DMS153 treated with DMSO at 0.1 percent for 48 hours (cell line): ENCODE results near the gene SSBP3.

Experiments
- DNase-seq: peaks from one replicate; lab custom pipeline; 2025; ENCODE audit not compliant: unreplicated experiment; lab: John Stamatoyannopoulos, UW

The SSBP3 gene

DNA sequence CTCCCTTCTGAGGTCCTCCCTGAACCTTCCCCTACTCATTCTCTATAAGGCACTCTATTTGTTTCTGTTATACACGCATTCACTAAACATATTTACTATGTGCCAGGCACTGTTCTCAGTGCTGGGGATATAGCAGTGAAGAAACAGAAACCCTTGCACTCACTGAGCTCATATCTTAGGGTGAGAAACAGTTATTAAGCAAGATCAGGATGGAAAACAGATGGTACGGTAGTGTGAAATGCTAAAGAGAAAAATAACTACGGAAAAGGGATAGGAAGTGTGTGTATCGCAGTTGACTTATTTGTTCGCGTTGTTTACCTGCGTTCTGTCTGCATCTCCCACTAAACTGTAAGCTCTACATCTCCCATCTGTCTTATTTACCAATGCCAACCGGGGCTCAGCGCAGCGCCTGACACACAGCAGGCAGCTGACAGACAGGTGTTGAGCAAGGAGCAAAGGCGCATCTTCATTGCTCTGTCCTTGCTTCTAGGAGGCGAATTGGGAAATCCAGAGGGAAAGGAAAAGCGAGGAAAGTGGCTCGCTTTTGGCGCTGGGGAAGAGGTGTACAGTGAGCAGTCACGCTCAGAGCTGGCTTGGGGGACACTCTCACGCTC, 206.9 kb downstream of the SSBP3 start:
- DNase-seq: no peak

DNA sequence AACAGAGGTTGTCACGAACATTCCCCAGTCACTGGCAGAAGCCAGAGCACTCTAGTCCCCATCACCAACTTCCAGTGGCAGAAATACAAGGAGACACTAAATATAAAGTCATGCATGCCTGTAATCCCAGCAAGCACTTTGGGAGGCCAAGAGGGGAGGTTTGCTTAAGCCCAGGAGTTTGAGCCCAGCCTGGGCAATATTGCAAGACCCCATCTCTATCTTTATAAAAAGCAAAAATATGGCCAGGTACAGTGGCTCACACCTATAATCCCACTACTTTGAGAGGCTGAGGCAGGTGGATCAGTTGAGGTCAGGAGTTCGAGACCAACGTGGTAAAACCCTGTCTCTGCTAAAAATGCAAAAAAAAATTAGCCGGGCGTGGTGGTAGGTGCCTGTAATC, 212.7 kb downstream of the SSBP3 start:
- no peak for DNase-seq

DNA sequence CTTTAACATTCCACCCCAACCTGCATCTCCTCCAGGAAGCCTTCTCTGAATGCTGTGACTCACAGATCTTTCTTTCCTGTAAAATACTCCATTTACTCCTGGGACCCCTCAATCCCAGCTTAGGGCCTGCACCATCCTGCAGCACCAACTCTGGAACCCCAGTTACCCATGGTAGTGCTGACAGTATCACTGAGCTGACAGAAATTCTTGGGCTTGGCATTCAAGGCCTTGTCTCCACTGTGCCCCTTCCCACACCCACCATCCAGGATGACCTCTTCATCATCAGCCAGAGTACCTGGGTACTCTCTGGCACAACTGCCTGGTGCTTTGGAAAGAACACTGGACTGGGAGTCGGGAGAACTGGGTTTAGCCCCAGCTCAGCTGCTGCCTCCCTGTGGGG, 214.7 kb downstream of the SSBP3 start:
- no peak for DNase-seq

DNA sequence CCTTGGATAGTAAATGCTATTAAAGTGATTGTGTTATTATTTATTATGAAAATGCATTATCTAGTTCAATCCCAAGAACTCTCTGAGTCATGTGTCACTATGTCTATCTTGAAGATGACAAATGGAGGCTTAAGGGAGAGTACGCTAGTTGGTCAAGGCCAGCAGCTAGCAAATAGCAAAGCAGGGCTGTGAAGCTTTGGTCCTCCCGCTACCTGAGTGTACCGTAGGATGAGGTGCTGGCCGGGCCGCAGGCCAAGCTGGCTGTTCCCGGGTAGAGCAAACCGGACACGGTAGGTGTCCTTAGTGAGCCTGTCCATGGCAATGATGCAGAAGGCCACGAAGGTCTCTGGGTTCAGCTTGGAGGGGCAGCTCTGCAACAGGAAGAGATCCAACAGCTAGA, 215.7 kb downstream of the SSBP3 start:
- no peak for DNase-seq

DNA sequence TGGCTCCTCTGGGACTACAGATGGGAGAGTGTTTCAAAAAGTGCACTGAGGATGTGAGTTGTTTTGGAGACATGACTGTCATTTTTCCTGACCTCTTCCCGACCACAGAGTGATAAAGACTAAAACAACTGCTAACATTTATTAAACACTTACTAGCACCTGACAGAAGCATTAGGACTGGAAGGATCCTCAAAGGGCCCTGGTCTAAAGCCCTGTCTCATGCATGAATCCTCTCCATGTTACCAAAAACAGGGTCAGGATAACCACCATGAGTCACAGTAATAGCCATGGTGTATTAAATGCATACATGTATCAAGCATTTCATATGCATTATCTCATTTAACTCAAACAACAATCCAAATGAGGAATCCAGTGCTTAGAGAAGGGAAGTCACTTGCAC, 217.9 kb downstream of the SSBP3 start:
- DNase-seq: no peak

DNA sequence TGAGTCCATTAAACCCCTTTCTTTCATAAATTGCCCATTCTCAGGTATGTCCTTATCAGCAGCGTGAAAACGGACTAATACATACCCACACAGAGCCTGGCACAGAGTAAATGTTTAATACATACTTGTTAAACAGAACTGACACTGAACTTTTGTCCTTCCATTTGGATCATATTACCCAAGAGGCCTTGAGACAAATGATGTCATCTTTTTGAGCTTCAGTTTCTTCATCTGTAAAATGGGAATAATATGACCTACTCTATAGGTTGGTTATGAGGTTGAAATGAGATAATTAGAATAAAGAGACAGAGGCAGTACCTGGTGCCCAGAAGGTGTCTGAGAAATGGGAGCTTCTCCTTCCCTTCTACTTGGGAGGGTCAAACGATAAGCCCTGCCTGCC, 220.1 kb downstream of the SSBP3 start:
- no peak for DNase-seq

DNA sequence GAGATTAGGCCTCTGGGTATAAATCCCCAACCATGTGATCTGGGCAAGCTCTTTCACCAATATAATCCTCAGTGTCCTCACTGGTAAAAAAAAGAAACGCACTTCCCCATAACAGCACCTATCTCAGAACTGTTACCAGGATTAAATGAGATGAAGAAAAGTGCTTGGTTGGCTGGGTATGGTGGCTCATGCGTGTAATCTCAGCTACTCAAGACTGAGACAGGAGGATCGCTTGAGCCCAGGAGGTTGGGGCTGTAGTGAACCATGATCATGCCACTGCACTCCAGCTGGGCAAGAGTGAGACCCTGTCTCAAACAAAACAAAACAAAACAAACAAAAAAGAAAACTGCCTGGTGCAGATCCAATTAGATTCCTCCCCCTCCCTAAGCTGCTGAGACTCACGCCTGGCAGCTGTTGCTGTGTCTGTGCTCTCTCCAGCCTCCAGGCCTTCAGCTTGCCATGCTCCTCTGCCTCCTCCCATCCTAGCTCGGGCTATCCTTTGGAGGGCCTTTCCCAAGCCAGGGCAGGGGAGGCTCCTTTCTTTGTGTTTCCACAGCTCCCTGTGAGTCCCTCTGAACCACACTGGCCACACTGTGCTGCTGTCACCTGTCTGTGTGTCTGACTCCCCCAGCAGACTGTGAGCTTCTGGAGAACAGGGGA, 225.4 kb downstream of the SSBP3 start:
- DNase-seq: no peak

DNA sequence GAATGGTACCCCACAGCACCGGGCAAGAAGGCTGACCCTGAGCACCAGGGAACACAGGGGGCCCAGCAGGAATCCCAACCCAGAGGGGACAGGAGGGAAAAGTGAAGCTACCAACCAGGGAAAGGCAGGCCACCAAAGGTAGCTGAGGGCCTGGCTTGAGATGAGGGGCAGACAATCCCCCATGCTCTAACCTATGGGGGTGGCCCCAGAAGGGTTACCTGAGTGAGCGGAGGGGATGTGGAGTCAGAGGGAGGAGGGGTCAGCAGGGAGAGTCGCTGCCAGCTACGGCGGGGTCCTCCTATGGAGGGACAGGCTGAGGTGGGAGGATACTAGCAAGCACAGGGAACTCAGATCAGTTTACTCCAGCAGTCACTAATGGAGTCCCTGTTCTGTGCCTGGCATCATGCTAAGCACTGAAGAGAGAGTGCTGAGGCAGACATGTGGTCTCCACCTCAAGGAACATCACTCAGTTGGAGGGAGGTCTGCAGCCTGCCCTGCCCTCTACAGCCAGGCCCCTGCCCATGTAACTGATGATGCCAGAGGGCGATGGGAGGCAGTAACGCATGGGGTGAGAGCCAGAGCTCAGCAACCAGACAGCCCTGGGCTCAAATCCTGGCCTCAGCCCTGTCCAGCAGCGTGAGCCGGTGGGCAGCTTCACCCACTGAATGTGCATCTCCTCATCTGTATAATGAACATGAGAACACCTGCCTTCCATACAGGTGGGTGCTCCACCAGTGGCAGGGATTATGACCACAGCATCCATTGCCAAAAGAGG, 227.7 kb downstream of the SSBP3 start:
- DNase-seq: no peak

DNA sequence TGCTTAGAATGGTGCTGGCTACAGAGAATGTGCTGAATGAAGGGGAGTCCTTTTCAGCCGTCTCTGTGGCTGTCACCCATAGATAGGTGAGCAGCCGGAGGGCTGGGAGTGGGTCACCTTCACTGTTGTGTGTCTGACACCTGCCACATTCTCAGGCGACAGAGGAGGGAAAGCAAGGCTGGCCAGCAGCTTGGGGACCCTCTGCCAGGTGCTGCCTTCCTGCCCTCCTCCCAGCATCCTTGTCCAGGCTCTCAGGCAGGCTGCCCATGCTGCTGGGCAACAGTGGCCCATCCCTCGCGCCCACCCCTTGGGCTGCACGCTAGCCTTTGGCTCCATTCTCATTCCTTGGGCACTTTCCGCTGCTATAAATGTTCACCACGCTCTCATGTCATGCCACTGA, 228.5 kb downstream of the SSBP3 start:
- DNase-seq: no peak

DNA sequence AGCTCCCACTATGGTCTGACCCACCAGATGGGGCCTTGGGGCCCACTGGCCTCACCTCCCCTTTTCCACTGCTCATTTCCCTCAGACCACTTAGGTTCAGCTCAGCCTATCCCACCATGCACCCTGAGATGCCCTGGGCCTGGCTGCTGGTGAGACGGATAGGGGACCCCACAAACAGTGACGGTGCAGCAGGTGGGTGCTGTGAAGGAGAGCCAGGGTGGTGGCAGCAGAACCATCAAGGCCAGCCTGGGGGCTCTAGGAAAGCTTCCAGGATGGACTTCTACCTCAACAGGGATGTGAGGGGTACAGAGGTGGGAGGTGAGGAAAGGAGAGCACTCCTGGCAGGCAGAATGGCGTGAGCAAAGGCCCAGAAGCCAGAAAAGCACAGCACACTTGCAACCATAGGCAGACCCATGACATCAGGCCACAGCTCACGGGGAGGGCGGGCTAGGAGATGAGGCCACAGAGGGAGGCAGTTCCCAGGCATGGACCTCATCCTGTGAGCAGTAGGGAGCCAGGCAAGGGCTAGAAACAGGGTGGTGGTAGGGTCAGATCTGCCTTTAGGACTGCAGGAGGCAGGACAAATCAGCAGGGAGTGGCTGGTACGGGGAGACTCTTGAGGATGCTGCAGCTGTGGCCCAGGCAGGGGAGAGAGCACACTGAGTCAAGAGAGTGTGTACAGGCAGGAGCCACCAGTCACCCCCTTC, 229.4 kb downstream of the SSBP3 start:
- no peak for DNase-seq
